Measurements from ENCODE around the gene HYAL4.

GRCh38 chr7:123809471-123809870 is 35.5 kb upstream of the HYAL4 start:
- TF ChIP-seq CTCF (IDR thresholded peaks at IDR 0.05): no peak
- no peak for TF ChIP-seq ZFX (IDR thresholded peaks at IDR 0.05; ENCODE audit: borderline replicate concordance)
